Stimulated activated naive B cell treated with anti-CD40 and anti-IgM and Interleukin-4, amounts not matched to agents 10 μg/mL and 1 μg/mL and 100 μg/mL, for 72 hours (primary cell): ENCODE data around the gene RAD23B.

Experiments
- ATAC-seq, 2 donors: fragments of 150-1000 bp; cut with Tn5 transposase; replicated peaks; 2 replicates each; pipeline ENCODE4 v1.10.0; 2021; ENCODE audit warnings: moderate library complexity in 1 of 2
- DNase-seq: peaks from one replicate; pipeline ENCODE4 v3.0.0; 2021
- H3K27ac Mint-ChIP-seq: one replicate; pipeline ENCODE4 v1.8.0; 2022; ENCODE audit warnings: mild to moderate bottlenecking, mixed read lengths
- H3K27me3 Mint-ChIP-seq, 2 donors: one replicate each; pipeline ENCODE4 v1.8.0; 2022; ENCODE audit warnings: mixed read lengths in 2 of 2
- H3K36me3 Mint-ChIP-seq, 2 donors: one replicate each; pipeline ENCODE4 v1.8.0; 2022; ENCODE audit warnings: mixed read lengths in 2 of 2, mild to moderate bottlenecking in 1 of 2
- H3K4me1 Mint-ChIP-seq, 2 donors: one replicate each; pipeline ENCODE4 v1.8.0; 2022; ENCODE audit warnings: mixed read lengths in 2 of 2, mild to moderate bottlenecking in 1 of 2
- H3K4me3 Mint-ChIP-seq, 2 donors: one replicate each; pipeline ENCODE4 v1.8.0; 2022; ENCODE audit warnings: mild to moderate bottlenecking in 2 of 2, mixed read lengths in 2 of 2, moderate library complexity in 1 of 2
- H3K9me3 Mint-ChIP-seq, 2 donors: one replicate each; pipeline ENCODE4 v1.8.0; 2022; ENCODE audit warnings: mixed read lengths in 2 of 2, mild to moderate bottlenecking in 1 of 2

RAD23B gene

GRCh38 chr9:107282759-107283622, at the start of gene RAD23B:
Gene RAD23B (plus strand): TSS chr9:107283279. CDS start chr9:107283630, 351 bp downstream.
- no peaks in the 10 kb centered on the region for H3K27me3 Mint-ChIP-seq
- peak within 1 kb of the TSS; percentile 97 for H3K27ac Mint-ChIP-seq
- H3K4me1 Mint-ChIP-seq = peaks cover 22 to 47% of the 10 kb centered on the region in 2 donors
- peaks cover 7 to 11% of the 10 kb centered on the region in 2 donors for H3K36me3 Mint-ChIP-seq
- DNase-seq (peak; percentile 98), ATAC-seq (peak; percentile 82 to 85)
- peak within 1 kb of the TSS; percentile 87 to 95 for H3K4me3 Mint-ChIP-seq
- no peaks in the 10 kb centered on the region for H3K9me3 Mint-ChIP-seq

DNA sequence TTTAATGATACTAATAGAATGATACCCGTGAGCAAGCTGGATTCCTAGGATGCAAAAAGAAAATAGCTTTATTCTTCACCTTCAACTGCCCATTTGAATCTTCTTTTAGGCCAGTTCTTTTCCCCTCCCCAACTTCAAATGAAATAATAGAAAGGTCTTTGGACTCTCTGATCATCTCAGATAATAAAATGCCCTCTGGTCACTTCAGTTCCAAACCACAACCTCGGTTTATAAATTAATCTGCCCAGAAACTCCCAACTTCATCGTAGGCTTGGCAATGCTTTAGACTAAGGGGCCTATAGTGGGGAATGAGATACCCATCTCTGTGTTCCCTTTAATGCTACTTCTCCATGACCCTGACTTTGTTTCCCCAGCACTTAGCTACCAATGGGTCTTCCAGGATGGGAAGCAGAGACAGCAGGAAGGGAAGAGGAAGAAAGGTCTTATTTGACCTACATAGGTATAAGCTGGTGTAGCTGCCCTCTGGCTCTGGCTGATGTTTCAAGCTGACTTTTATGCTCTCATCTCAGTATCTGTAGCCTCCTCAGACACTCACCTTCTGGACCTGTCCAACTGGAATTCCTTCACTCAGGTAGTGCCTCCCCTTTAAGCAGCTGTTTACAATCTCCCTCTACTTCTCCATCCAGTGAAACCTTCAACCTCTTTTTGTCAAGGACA, 47.2 kb upstream of the RAD23B start:
- Mint-ChIP-seq H3K36me3 (no peaks in the 10 kb centered on the region), H3K27me3 (peaks cover 18 to 29% of the 10 kb centered on the region in 2 donors), H3K27ac (no peak overlapping the region), H3K9me3 (no peaks in the 10 kb centered on the region), H3K4me1 (peaks cover 0 to 1% of the 10 kb centered on the region in 2 donors), H3K4me3 (no peak overlapping the region)
- ATAC-seq (no peak), DNase-seq (no peak)

- Mint-ChIP-seq H3K27ac (no peak overlapping the region), H3K27me3 (peaks cover 8 to 18% of the 10 kb centered on the region in 2 donors), H3K4me1 (peaks cover 3 to 9% of the 10 kb centered on the region in 2 donors), H3K9me3 (no peaks in the 10 kb centered on the region), H3K4me3 (no peak overlapping the region), H3K36me3 (no peaks in the 10 kb centered on the region)
- no peak for ATAC-seq
- DNase-seq = no peak
Measured at GRCh38 chr9:107237873-107238272, 45.2 kb upstream of the RAD23B start.

GRCh38 chr9:107239474-107239873, 43.6 kb upstream of the RAD23B start:
- Mint-ChIP-seq H3K9me3 (no peaks in the 10 kb centered on the region), H3K4me3 (no peak overlapping the region), H3K4me1 (peaks cover 8 to 18% of the 10 kb centered on the region in 2 donors), H3K27me3 (peaks cover 4 to 12% of the 10 kb centered on the region in 2 donors), H3K27ac (no peak overlapping the region), H3K36me3 (no peaks in the 10 kb centered on the region)
- ATAC-seq (peak; percentile 50 to 52), DNase-seq (no peak)

DNA sequence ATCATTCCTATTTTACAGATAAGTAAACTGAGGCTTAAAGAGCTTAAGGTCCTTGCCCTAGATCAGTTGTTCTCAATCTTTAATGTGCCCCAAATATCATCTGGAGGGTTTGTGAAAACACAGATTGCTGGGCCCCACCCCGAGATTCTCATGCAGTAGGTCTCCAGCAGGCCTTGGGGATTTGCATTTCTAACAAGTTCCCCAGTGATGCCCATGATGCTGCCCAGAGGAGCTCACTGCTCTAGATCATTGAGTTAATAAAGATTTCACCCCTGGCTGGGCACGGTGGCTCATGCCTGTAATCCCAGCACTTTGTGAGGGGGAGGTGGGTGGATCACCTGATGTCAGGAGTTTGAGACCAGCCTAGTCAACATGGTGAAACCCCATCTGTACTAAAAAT, 42.8 kb upstream of the RAD23B start:
- Mint-ChIP-seq H3K4me1 (peaks cover 8 to 18% of the 10 kb centered on the region in 2 donors), H3K9me3 (no peaks in the 10 kb centered on the region), H3K36me3 (no peaks in the 10 kb centered on the region), H3K4me3 (no peak overlapping the region), H3K27ac (no peak overlapping the region), H3K27me3 (peaks cover 4 to 12% of the 10 kb centered on the region in 2 donors)
- ATAC-seq = peak in 1 of 2 donors; percentile 26
- no peak for DNase-seq

- H3K9me3 Mint-ChIP-seq = peaks cover 0 to 2% of the 10 kb centered on the region in 2 donors
- peaks cover 0 to 5% of the 10 kb centered on the region in 2 donors for H3K27me3 Mint-ChIP-seq
- no peak for DNase-seq
- H3K4me1 Mint-ChIP-seq = peaks cover 8 to 28% of the 10 kb centered on the region in 2 donors
- H3K36me3 Mint-ChIP-seq = no peaks in the 10 kb centered on the region
- no peak for ATAC-seq
- H3K27ac Mint-ChIP-seq = peak overlapping the region; percentile 6
- H3K4me3 Mint-ChIP-seq = no peak overlapping the region
Measured at GRCh38 chr9:107242073-107243030, 40.7 kb upstream of the RAD23B start.

GRCh38 chr9:107243742-107244141, 39.3 kb upstream of the RAD23B start:
- Mint-ChIP-seq H3K27me3 (peaks cover 2% of the 10 kb centered on the region in 2 donors), H3K27ac (peak overlapping the region; percentile 65), H3K4me3 (no peak overlapping the region), H3K36me3 (no peaks in the 10 kb centered on the region), H3K9me3 (peaks cover 0 to 2% of the 10 kb centered on the region in 2 donors), H3K4me1 (peaks cover 8 to 28% of the 10 kb centered on the region in 2 donors)
- peak; percentile 75 to 87 for ATAC-seq
- DNase-seq = no peak

DNA sequence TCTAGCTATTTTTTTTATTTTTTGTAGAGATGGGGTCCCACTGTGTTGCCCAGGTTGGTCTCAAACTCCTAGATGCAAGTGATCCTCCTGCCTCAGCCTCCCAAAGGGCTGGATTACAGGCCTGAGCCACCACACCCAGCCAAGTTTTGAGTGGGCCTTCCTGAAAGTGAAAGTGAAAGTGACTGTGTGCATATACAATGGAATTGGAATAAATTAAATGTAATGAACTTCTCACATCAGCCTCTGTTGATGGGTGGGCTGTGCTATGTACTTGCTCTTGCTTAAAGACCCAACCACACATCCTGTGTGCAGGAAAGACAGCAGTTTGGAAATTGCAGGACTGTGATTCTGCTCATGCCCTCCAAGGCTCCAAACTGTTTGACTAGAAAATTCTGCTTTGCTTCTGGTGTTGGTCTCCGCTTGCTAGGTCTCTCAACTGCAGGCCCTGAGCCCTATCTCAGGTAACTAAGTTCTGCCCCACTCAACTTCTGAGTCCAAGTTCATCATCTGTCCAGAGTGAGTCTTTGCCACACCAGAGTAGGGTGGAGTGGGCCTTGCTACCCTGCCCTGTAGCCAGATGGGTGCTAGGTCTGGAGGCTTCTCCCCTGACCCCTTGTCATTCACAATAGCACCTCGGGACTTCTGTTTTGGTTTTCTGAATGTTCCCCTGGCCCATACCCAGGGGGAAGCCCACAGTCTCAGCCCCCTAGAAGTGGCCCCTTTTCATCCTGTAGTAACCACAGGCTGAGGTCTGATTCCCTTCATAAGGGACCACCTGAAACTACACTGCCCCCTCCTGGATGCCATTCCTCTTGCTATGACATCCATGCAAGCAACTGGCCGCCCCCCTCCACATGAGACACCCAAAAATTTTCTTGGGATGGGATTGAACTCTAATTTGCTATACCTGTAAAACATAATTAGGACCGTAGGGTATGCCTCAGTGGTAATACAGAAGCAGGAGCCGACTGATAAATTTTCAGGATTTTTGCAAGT, 36.5 kb upstream of the RAD23B start:
- Mint-ChIP-seq H3K36me3 (no peaks in the 10 kb centered on the region), H3K27ac (no peak overlapping the region), H3K9me3 (peaks cover 0 to 2% of the 10 kb centered on the region in 2 donors), H3K4me1 (peaks cover 7 to 28% of the 10 kb centered on the region in 2 donors), H3K27me3 (peaks cover 12 to 16% of the 10 kb centered on the region in 2 donors), H3K4me3 (no peak overlapping the region)
- DNase-seq = no peak
- no peak for ATAC-seq

GRCh38 chr9:107248714-107249113, 34.4 kb upstream of the RAD23B start:
- no peak overlapping the region for H3K4me3 Mint-ChIP-seq
- H3K27ac Mint-ChIP-seq = no peak overlapping the region
- DNase-seq (no peak), ATAC-seq (no peak)
- H3K36me3 Mint-ChIP-seq = no peaks in the 10 kb centered on the region
- peaks cover 4 to 15% of the 10 kb centered on the region in 2 donors for H3K4me1 Mint-ChIP-seq
- peaks cover 0 to 2% of the 10 kb centered on the region in 2 donors for H3K9me3 Mint-ChIP-seq
- H3K27me3 Mint-ChIP-seq = peaks cover 25 to 33% of the 10 kb centered on the region in 2 donors

GRCh38 chr9:107249131-107249533, 33.9 kb upstream of the RAD23B start:
- Mint-ChIP-seq H3K36me3 (no peaks in the 10 kb centered on the region), H3K4me3 (no peak overlapping the region), H3K4me1 (peaks cover 0 to 11% of the 10 kb centered on the region in 2 donors), H3K27ac (no peak overlapping the region), H3K27me3 (peaks cover 25 to 37% of the 10 kb centered on the region in 2 donors), H3K9me3 (peaks cover 0 to 2% of the 10 kb centered on the region in 2 donors)
- no peak for ATAC-seq
- DNase-seq = no peak

DNA sequence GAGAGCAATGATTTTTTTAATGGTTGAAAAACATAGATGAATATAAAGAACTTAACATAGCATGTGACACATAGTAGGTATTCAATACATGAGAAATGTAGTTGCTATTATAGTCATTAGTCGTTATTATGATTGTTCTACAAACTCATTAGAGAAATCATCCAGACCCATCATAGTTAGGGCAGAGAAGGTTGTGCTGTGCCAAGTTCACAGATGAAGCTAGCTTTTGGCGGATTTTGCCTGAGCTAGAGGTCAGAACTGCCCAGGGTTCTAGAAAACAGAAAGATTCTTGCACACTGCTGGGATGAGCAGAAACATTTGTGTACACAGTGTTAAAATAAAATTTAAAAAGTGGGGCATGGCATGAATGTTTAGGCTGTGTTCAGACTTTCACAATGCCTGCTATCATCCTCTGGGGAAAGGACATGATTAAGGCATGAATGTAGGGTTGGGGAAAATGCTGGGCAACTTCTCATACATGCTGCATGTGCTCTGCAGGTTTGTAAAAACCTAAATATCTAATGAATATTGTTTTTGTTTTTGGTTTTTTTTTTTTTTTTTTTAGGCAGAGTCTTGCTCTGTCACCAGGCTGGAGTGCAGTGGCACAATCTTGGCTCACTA, 33.3 kb upstream of the RAD23B start:
- Mint-ChIP-seq H3K27ac (no peak overlapping the region), H3K9me3 (peaks cover 0 to 2% of the 10 kb centered on the region in 2 donors), H3K36me3 (no peaks in the 10 kb centered on the region), H3K4me3 (no peak overlapping the region), H3K27me3 (peaks cover 25 to 39% of the 10 kb centered on the region in 2 donors), H3K4me1 (peaks cover 0 to 10% of the 10 kb centered on the region in 2 donors)
- ATAC-seq (no peak), DNase-seq (no peak)

GRCh38 chr9:107251756-107252322, 31.2 kb upstream of the RAD23B start:
- Mint-ChIP-seq H3K27ac (no peak overlapping the region), H3K36me3 (no peaks in the 10 kb centered on the region), H3K27me3 (peaks cover 25 to 45% of the 10 kb centered on the region in 2 donors), H3K9me3 (no peaks in the 10 kb centered on the region), H3K4me3 (no peak overlapping the region), H3K4me1 (peaks cover 0 to 1% of the 10 kb centered on the region in 2 donors)
- ATAC-seq = no peak
- no peak for DNase-seq
